ENCODE results near the gene LSM10. TPM values are rescaled to one million over a fixed set of nuclear protein-coding genes. Genes with fewer than 3 reads are reported as not detected.

Gene LSM10
- total RNA-seq, 1 donor from 2014 or later = 44.8 TPM

GRCh38 chr1:36411674-36412648 is 14.3 kb upstream of the LSM10 start:
- intact Hi-C loops (cut with micrococcal nuclease) = no loop called here

- intact Hi-C loops (cut with micrococcal nuclease) = no loop called here
These were observed 10.8 kb upstream of the LSM10 start for GRCh38 chr1:36408479-36408878.

GRCh38 chr1:36406440-36406839 is 8.7 kb upstream of the LSM10 start:
- intact Hi-C loops (cut with micrococcal nuclease) = no loop called here

GRCh38 chr1:36402504-36402890 is 4.8 kb upstream of the LSM10 start:
- intact Hi-C loops (cut with micrococcal nuclease) = no loop called here

- intact Hi-C loops (cut with micrococcal nuclease) = no loop called here
These were observed 4.1 kb upstream of the LSM10 start for GRCh38 chr1:36401602-36402503.

- intact Hi-C loops (cut with micrococcal nuclease) = no loop called here
These were observed 3.3 kb upstream of the LSM10 start for GRCh38 chr1:36400825-36401601.

- intact Hi-C loops (cut with micrococcal nuclease) = no loop called here
These were observed 2.8 kb upstream of the LSM10 start for GRCh38 chr1:36400514-36400824.

- intact Hi-C loops (cut with micrococcal nuclease) = no loop called here
These were observed 766 bp upstream of the LSM10 start for GRCh38 chr1:36398370-36398977.

GRCh38 chr1:36397083-36397377 is 678 bp downstream of the LSM10 start:
- intact Hi-C loops (cut with micrococcal nuclease) = loop anchor here (1.0 kb wide), 2 partner anchors 11 to 309 kb away; partner anchors contain the start of gene ADPRS

GRCh38 chr1:36396359-36396758 is 1.3 kb downstream of the LSM10 start:
- intact Hi-C loops (cut with micrococcal nuclease) = no loop called here

- intact Hi-C loops (cut with micrococcal nuclease) = no loop called here
These were observed 4.0 kb downstream of the LSM10 start for GRCh38 chr1:36393686-36394085.

GRCh38 chr1:36392836-36393235 is 4.9 kb downstream of the LSM10 start:
- intact Hi-C loops (cut with micrococcal nuclease) = no loop called here

- intact Hi-C loops (cut with micrococcal nuclease) = no loop called here
These were observed 6.4 kb downstream of the LSM10 start for GRCh38 chr1:36391271-36391670.

- intact Hi-C loops (cut with micrococcal nuclease) = no loop called here
These were observed 7.3 kb downstream of the LSM10 start for GRCh38 chr1:36390411-36390810.

- intact Hi-C loops (cut with micrococcal nuclease) = loop anchor here (5.0 kb wide), 2 partner anchors 68 to 1082 kb away; partner anchors contain the start of genes EVA1B and ZC3H12A
These were observed 7.7 kb downstream of the LSM10 start for GRCh38 chr1:36389999-36390398.

- intact Hi-C loops (cut with micrococcal nuclease) = loop anchor here (5.0 kb wide), 2 partner anchors 67 to 1083 kb away; partner anchors contain the start of genes EVA1B and ZC3H12A
These were observed 8.4 kb downstream of the LSM10 start for GRCh38 chr1:36389261-36389660.

GRCh38 chr1:36387141-36387949 is 10.4 kb downstream of the LSM10 start:
- intact Hi-C loops (cut with micrococcal nuclease) = loop anchor here (2.0 to 5.0 kb wide), 4 partner anchors 33 to 1085 kb away; partner anchors contain the start of genes EVA1B, MRPS15 and ZC3H12A

- intact Hi-C loops (cut with micrococcal nuclease) = loop anchor here (1.0 to 5.0 kb wide), 9 partner anchors 11 to 1086 kb away; partner anchors contain the start of genes EVA1B, LSM10, MRPS15 and OSCP1
These were observed 11.2 kb downstream of the LSM10 start for GRCh38 chr1:36386265-36387140.
